ENCODE measurements around the gene CASP6.

Gene CASP6

DNA sequence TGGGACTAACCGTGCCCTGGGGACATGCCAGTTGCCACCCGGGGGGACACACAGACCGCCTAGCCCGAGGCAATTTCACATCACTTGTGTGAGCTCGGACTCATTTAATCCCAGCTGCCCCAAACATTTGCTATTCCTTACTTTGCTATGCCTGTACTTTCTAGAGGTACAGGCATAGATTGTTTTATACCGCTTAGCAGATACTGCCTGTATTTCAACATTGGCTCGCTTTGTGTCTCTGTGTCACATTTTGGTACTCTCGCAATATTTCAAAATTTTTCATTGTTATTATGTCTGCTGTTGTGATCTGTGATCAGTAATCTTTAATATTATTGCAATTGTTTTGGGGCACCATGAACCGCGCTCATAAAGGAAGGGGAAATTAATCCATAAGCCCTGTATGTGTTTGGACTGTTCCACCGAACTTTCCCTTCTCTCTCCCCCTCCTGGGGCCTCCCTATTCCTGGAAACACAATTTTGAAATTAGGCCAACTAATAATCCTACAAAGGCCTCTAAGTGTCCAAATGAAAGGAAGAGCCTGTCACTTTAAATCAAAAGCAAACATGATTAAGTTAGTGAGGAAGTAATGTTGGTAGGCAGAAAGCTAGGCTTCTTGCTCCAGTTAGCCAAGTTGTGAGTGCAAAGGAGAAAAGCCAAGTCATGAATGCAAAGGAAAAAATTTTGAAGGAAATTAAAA lies 568 bp upstream of the CASP6 start:
- DNase-seq (ENCODE audit: low read depth), result no peak
- peak overlapping the region; percentile 66 for H3K4me3 ChIP-seq (ENCODE audit: low read depth, low read length)
- TF ChIP-seq, protein P1, sequence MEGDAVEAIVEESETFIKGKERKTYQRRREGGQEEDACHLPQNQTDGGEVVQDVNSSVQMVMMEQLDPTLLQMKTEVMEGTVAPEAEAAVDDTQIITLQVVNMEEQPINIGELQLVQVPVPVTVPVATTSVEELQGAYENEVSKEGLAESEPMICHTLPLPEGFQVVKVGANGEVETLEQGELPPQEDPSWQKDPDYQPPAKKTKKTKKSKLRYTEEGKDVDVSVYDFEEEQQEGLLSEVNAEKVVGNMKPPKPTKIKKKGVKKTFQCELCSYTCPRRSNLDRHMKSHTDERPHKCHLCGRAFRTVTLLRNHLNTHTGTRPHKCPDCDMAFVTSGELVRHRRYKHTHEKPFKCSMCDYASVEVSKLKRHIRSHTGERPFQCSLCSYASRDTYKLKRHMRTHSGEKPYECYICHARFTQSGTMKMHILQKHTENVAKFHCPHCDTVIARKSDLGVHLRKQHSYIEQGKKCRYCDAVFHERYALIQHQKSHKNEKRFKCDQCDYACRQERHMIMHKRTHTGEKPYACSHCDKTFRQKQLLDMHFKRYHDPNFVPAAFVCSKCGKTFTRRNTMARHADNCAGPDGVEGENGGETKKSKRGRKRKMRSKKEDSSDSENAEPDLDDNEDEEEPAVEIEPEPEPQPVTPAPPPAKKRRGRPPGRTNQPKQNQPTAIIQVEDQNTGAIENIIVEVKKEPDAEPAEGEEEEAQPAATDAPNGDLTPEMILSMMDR (IDR thresholded peaks at IDR 0.05; ENCODE audit: low read depth, low read length, missing control alignments), result no peak
- in situ Hi-C loops (cut with HindIII; ENCODE audit: low sequenced_read_pairs), result no loop called here

DNA sequence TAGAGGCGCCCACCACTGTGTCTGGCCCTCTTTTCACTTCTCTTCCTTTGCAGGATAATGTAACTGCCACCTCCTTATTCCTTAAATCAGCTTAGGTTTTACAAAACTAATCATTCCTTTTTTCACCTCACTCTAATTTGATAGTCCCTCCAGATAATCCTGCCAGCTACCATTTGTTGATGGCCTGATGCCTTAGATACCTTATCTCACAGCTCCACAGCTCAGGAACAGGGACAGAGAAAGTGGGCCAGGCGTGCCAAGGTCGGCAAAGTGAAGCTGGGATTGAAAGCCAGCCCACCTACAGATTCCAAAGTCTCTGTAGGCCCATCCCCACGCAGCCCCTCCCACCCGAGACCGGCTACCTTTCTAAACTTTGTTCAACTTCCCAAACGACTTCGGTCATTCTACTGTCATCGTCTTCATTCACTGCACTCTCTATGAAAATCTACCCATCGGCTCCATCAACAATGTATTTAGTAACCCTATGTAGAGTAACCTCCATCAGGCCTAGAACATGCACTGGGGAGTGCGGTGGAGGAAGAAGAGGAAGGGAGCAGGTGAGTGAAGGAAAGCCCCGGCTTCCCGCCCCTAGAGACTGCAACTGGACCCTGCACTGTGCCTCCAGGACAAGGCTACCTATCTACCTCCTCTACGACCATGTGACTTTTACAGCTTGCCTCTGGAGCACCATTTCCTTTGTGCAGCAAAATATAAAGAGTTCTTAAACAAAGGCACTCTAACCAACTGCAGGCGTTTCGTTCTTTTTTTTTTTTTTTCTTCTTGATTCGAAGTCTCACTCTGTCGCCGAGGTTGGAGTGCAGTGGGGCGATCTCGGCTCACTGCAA lies 1.5 kb downstream of the CASP6 start:
- peak overlapping the region; percentile 66 for H3K4me3 ChIP-seq (ENCODE audit: low read depth, low read length)
- in situ Hi-C loops (cut with HindIII; ENCODE audit: low sequenced_read_pairs), result no loop called here
- no peak for DNase-seq (ENCODE audit: low read depth)
- TF ChIP-seq, protein P1 (IDR thresholded peaks at IDR 0.05; ENCODE audit: low read depth, low read length, missing control alignments), result no peak

GRCh38 chr4:109699553-109700225 lies 3.6 kb downstream of the CASP6 start:
- TF ChIP-seq, protein P1 (IDR thresholded peaks at IDR 0.05; ENCODE audit: low read depth, low read length, missing control alignments), result no peak
- in situ Hi-C loops (cut with HindIII; ENCODE audit: low sequenced_read_pairs), result no loop called here
- DNase-seq (ENCODE audit: low read depth), result peak; percentile 46

DNA sequence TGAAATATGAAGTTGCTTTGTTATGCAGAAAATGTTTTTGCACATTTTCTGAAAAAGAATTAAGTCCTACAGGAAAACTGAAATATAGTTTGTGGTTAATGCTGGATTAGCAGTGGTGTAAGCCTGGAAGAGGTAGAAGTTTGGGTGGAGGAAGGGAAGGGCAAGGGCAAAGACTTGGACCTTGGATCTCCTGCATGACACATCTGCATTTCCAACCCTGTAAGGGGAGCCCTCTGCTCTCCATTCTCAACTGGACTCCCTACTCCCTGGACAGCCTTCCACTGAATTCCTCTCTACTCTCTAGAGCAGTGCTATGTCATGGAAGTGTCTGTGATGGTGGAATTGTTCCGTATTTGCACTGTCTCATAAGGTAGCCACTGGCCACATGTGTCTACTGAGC lies 4.6 kb downstream of the CASP6 start:
- no peak for DNase-seq (ENCODE audit: low read depth)
- in situ Hi-C loops (cut with HindIII; ENCODE audit: low sequenced_read_pairs), result no loop called here
- H3K4me3 ChIP-seq (ENCODE audit: low read depth, low read length), result no peak overlapping the region
- TF ChIP-seq, protein P1 (IDR thresholded peaks at IDR 0.05; ENCODE audit: low read depth, low read length, missing control alignments), result no peak

More at GRCh38 chr4:109699553-109700225, 3.6 kb downstream of the CASP6 start:
- H3K4me3 ChIP-seq (ENCODE audit: low read depth, low read length), result no peak overlapping the region

DNA sequence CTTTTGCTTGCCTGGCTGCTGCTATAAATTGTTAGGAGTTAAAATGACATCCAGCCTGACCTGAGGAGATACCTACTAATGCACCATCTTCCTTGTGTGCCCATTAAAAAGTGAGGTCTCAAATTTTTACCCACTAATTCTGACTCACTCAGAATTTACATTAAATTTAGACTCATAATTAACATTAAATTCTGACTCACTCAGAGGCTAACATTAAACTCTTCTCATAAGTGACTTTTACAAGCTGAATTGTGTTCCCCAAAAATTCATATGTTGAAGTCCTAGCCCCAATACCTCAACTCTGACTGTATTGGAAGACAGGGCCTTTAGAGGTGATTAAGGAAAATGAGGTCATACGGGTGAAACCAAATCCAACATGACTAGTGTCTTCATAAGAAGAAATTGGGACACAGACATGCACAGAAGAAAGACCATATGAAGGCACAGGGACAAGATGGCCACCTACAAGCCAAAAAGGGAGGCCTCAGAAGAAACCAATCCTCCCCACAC lies 11.8 kb downstream of the CASP6 start:
- TF ChIP-seq, protein P1 (IDR thresholded peaks at IDR 0.05; ENCODE audit: low read depth, low read length, missing control alignments), result no peak
- H3K4me3 ChIP-seq (ENCODE audit: low read depth, low read length), result no peak overlapping the region
- in situ Hi-C loops (cut with HindIII; ENCODE audit: low sequenced_read_pairs), result no loop called here
- DNase-seq (ENCODE audit: low read depth), result no peak

GRCh38 chr4:109690690-109691410 lies 12.4 kb downstream of the CASP6 start:
- in situ Hi-C loops (cut with HindIII; ENCODE audit: low sequenced_read_pairs), result no loop called here
- no peak for DNase-seq (ENCODE audit: low read depth)
- no peak overlapping the region for H3K4me3 ChIP-seq (ENCODE audit: low read depth, low read length)
- TF ChIP-seq, protein P1 (IDR thresholded peaks at IDR 0.05; ENCODE audit: low read depth, low read length, missing control alignments), result no peak
